ENCODE measurements around the gene SLC38A3.

Gene SLC38A3

DNA sequence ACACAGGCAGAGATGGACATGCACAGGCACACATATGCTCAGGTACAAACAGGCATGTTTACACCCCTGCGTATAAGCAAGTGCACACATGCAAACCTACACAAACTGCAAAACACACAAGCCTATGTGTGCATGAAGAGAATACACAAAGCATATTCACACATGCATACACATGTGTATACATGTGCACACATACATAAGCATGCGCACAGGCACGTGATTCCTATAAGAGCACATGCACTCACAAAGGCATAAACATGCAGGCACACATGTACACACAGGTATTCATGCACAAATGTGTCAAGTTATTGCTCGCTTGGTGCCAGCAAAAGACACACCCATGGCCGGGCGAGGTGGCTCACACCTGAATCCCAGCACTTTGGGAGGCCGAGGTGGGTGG, 15.1 kb upstream of the SLC38A3 start:
- Histone ChIP-seq H2AFZ (ENCODE audit: low read depth) (no peak overlapping the region), H3K4me2 (no peak overlapping the region), H3K79me2 (ENCODE audit: insufficient read depth, low read depth) (no peaks in the 10 kb centered on the region), H3K36me3 (ENCODE audit: insufficient read depth) (no peaks in the 10 kb centered on the region), H3K9ac (no peak overlapping the region), H4K20me1 (ENCODE audit: insufficient read depth) (no peaks in the 10 kb centered on the region), H3K27me3 (ENCODE audit: insufficient read depth, low read depth) (0 out of 2 replicates have a peak, but pooled peaks cover 3% of the 10 kb centered on the region), H3K27ac (no peak overlapping the region), H3K4me3 (IDR thresholded peaks at IDR 0.05; ENCODE audit: insufficient read depth, low read depth, low read length) (no peak overlapping the region), H3K4me1 (ENCODE audit: low read depth, poor library complexity, severe bottlenecking) (no peaks in the 10 kb centered on the region)
- TF ChIP-seq, protein P1, sequence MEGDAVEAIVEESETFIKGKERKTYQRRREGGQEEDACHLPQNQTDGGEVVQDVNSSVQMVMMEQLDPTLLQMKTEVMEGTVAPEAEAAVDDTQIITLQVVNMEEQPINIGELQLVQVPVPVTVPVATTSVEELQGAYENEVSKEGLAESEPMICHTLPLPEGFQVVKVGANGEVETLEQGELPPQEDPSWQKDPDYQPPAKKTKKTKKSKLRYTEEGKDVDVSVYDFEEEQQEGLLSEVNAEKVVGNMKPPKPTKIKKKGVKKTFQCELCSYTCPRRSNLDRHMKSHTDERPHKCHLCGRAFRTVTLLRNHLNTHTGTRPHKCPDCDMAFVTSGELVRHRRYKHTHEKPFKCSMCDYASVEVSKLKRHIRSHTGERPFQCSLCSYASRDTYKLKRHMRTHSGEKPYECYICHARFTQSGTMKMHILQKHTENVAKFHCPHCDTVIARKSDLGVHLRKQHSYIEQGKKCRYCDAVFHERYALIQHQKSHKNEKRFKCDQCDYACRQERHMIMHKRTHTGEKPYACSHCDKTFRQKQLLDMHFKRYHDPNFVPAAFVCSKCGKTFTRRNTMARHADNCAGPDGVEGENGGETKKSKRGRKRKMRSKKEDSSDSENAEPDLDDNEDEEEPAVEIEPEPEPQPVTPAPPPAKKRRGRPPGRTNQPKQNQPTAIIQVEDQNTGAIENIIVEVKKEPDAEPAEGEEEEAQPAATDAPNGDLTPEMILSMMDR (conservative IDR thresholded peaks at IDR 0.05; ENCODE audit: low read depth, low read length), result no peak

- TF ChIP-seq, protein P1 (conservative IDR thresholded peaks at IDR 0.05; ENCODE audit: low read depth, low read length), result no peak
- H3K4me2 ChIP-seq, result no peak within 1 kb of the TSS
- no peaks in the 10 kb centered on the region for H3K79me2 ChIP-seq (ENCODE audit: insufficient read depth, low read depth)
- H3K9ac ChIP-seq, result no peak within 1 kb of the TSS
- H3K4me1 ChIP-seq (ENCODE audit: low read depth, poor library complexity, severe bottlenecking), result no peaks in the 10 kb centered on the region
- H3K36me3 ChIP-seq (ENCODE audit: insufficient read depth), result no peaks in the 10 kb centered on the region
- H3K4me3 ChIP-seq (IDR thresholded peaks at IDR 0.05; ENCODE audit: insufficient read depth, low read depth, low read length), result no peak within 1 kb of the TSS
- no peak within 1 kb of the TSS for H3K27ac ChIP-seq
- peaks cover 4% of the 10 kb centered on the region; the same call in 1 of the 2 replicates for H3K27me3 ChIP-seq (ENCODE audit: insufficient read depth, low read depth)
- no peaks in the 10 kb centered on the region for H4K20me1 ChIP-seq (ENCODE audit: insufficient read depth)
- H2AFZ ChIP-seq (ENCODE audit: low read depth), result no peak within 1 kb of the TSS
These were observed 14.0 kb upstream of the SLC38A3 start, which contains the start of gene GNAT1 for GRCh38 chr3:50190936-50191660. GNAT1 (plus strand) TSS chr3:50191610; CDS start chr3:50191726, 116 bp downstream.

- Histone ChIP-seq H3K27ac (no peak overlapping the region), H2AFZ (ENCODE audit: low read depth) (no peak overlapping the region), H3K4me3 (IDR thresholded peaks at IDR 0.05; ENCODE audit: insufficient read depth, low read depth, low read length) (no peak overlapping the region), H3K79me2 (ENCODE audit: insufficient read depth, low read depth) (no peaks in the 10 kb centered on the region), H3K27me3 (ENCODE audit: insufficient read depth, low read depth) (peaks cover 10% of the 10 kb centered on the region; the same call in 1 of the 2 replicates), H3K9ac (no peak overlapping the region), H3K4me1 (ENCODE audit: low read depth, poor library complexity, severe bottlenecking) (no peaks in the 10 kb centered on the region), H3K4me2 (no peak overlapping the region), H4K20me1 (ENCODE audit: insufficient read depth) (no peaks in the 10 kb centered on the region), H3K36me3 (ENCODE audit: insufficient read depth) (no peaks in the 10 kb centered on the region)
- TF ChIP-seq, protein P1 (conservative IDR thresholded peaks at IDR 0.05; ENCODE audit: low read depth, low read length), result no peak
These were observed 12.9 kb upstream of the SLC38A3 start for GRCh38 chr3:50192124-50192523.

DNA sequence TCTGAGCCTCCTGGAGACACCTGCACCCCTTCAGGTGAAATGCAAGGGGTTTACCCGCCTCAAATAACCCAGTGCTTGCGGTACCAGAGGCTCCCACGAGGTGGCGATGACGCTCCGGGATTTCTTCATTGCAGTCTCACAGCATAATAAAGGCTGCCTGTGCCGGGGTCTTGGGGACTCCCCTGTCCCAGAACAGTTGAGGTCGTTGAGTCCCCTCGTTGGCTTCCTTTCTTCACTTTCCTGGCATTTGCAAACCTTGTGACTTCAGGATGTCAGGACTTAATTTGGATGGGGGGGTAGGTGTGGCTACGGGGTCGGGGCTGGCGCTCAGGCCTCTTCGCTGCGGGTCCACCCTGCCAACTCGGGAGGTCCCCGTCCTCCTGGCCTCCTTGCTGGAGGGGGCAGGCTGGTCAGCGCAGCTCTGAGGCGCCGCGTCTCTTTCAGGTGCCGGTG, 12.4 kb upstream of the SLC38A3 start:
- H3K36me3 ChIP-seq (ENCODE audit: insufficient read depth), result no peaks in the 10 kb centered on the region
- no peak overlapping the region for H3K4me2 ChIP-seq
- no peaks in the 10 kb centered on the region for H3K79me2 ChIP-seq (ENCODE audit: insufficient read depth, low read depth)
- no peaks in the 10 kb centered on the region for H3K4me1 ChIP-seq (ENCODE audit: low read depth, poor library complexity, severe bottlenecking)
- H3K4me3 ChIP-seq (IDR thresholded peaks at IDR 0.05; ENCODE audit: insufficient read depth, low read depth, low read length), result no peak overlapping the region
- TF ChIP-seq, protein P1 (conservative IDR thresholded peaks at IDR 0.05; ENCODE audit: low read depth, low read length), result peak; percentile 79
- no peak overlapping the region for H2AFZ ChIP-seq (ENCODE audit: low read depth)
- H3K9ac ChIP-seq, result no peak overlapping the region
- H3K27me3 ChIP-seq (ENCODE audit: insufficient read depth, low read depth), result peaks cover 13% of the 10 kb centered on the region; the same call in 1 of the 2 replicates
- no peak overlapping the region for H3K27ac ChIP-seq
- no peaks in the 10 kb centered on the region for H4K20me1 ChIP-seq (ENCODE audit: insufficient read depth)
